Mucosa of stomach (tissue), 1 donor: ENCODE results near the gene CDKN2B-AS1.

ENCODE experiments used
- H3K27me3 ChIP-seq: one replicate; pipeline ENCODE4 v1.7.0; 2013; ENCODE audit warnings: mild to moderate bottlenecking, low read length; ENCODE audit not compliant: control insufficient read depth, insufficient read depth
- H3K36me3 ChIP-seq: one replicate; pipeline ENCODE4 v1.7.0; 2013; ENCODE audit warnings: low read length; ENCODE audit not compliant: control insufficient read depth, insufficient read depth
- H3K4me1 ChIP-seq: one replicate; pipeline ENCODE4 v1.7.0; 2013; ENCODE audit warnings: mild to moderate bottlenecking, low read length; ENCODE audit not compliant: control insufficient read depth, insufficient read depth
- H3K4me3 ChIP-seq: one replicate; pipeline ENCODE4 v1.7.0; 2013; ENCODE audit warnings: low read length
- H3K9ac ChIP-seq: one replicate; pipeline ENCODE4 v1.7.0; 2013; ENCODE audit warnings: mild to moderate bottlenecking, low read length, moderate library complexity
- H3K9me3 ChIP-seq: one replicate; pipeline ENCODE4 v1.7.0; 2013; ENCODE audit warnings: mild to moderate bottlenecking, low read length, moderate library complexity; ENCODE audit not compliant: control insufficient read depth
- donor health status: Pancreatic carcinoma.

The CDKN2B-AS1 gene

GRCh38 chr9:22147813-22148527, 153.4 kb downstream of the CDKN2B-AS1 start:
- no peaks in the 10 kb centered on the region for H3K27me3 ChIP-seq
- no peaks in the 10 kb centered on the region for H3K36me3 ChIP-seq
- no peak overlapping the region for H3K4me3 ChIP-seq
- H3K9me3 ChIP-seq, result no peaks in the 10 kb centered on the region
- H3K4me1 ChIP-seq, result no peaks in the 10 kb centered on the region
- no peak overlapping the region for H3K9ac ChIP-seq

GRCh38 chr9:22148528-22148875, 153.9 kb downstream of the CDKN2B-AS1 start:
- H3K4me3 ChIP-seq, result no peak overlapping the region
- H3K36me3 ChIP-seq, result no peaks in the 10 kb centered on the region
- no peaks in the 10 kb centered on the region for H3K9me3 ChIP-seq
- H3K27me3 ChIP-seq, result no peaks in the 10 kb centered on the region
- no peaks in the 10 kb centered on the region for H3K4me1 ChIP-seq
- H3K9ac ChIP-seq, result no peak overlapping the region

- no peaks in the 10 kb centered on the region for H3K9me3 ChIP-seq
- H3K36me3 ChIP-seq, result no peaks in the 10 kb centered on the region
- H3K4me3 ChIP-seq, result no peak overlapping the region
- H3K9ac ChIP-seq, result no peak overlapping the region
- no peaks in the 10 kb centered on the region for H3K27me3 ChIP-seq
- no peaks in the 10 kb centered on the region for H3K4me1 ChIP-seq
Measured at GRCh38 chr9:22148876-22149637, 154.5 kb downstream of the CDKN2B-AS1 start.

- no peaks in the 10 kb centered on the region for H3K9me3 ChIP-seq
- no peaks in the 10 kb centered on the region for H3K36me3 ChIP-seq
- H3K4me3 ChIP-seq, result no peak overlapping the region
- no peaks in the 10 kb centered on the region for H3K27me3 ChIP-seq
- H3K9ac ChIP-seq, result no peak overlapping the region
- peaks cover 10% of the 10 kb centered on the region for H3K4me1 ChIP-seq
Measured at GRCh38 chr9:22154064-22154463, 159.5 kb downstream of the CDKN2B-AS1 start.

GRCh38 chr9:22156586-22156985, 162.0 kb downstream of the CDKN2B-AS1 start:
- peaks cover 17% of the 10 kb centered on the region for H3K4me1 ChIP-seq
- H3K4me3 ChIP-seq, result no peak overlapping the region
- no peaks in the 10 kb centered on the region for H3K27me3 ChIP-seq
- no peaks in the 10 kb centered on the region for H3K36me3 ChIP-seq
- H3K9me3 ChIP-seq, result no peaks in the 10 kb centered on the region
- no peak overlapping the region for H3K9ac ChIP-seq

- Histone ChIP-seq H3K4me3 (no peak overlapping the region), H3K4me1 (peaks cover 17% of the 10 kb centered on the region), H3K36me3 (no peaks in the 10 kb centered on the region), H3K9ac (no peak overlapping the region), H3K9me3 (no peaks in the 10 kb centered on the region), H3K27me3 (no peaks in the 10 kb centered on the region)
Measured at GRCh38 chr9:22157276-22157675, 162.7 kb downstream of the CDKN2B-AS1 start.

- Histone ChIP-seq H3K9me3 (no peaks in the 10 kb centered on the region), H3K4me3 (no peak overlapping the region), H3K9ac (no peak overlapping the region), H3K36me3 (no peaks in the 10 kb centered on the region), H3K27me3 (no peaks in the 10 kb centered on the region), H3K4me1 (peaks cover 17% of the 10 kb centered on the region)
Measured at GRCh38 chr9:22157828-22158227, 163.2 kb downstream of the CDKN2B-AS1 start.

- Histone ChIP-seq H3K4me1 (peaks cover 17% of the 10 kb centered on the region), H3K9me3 (no peaks in the 10 kb centered on the region), H3K27me3 (no peaks in the 10 kb centered on the region), H3K36me3 (no peaks in the 10 kb centered on the region), H3K4me3 (no peak overlapping the region), H3K9ac (no peak overlapping the region)
Measured at GRCh38 chr9:22158271-22158670, 163.7 kb downstream of the CDKN2B-AS1 start.

GRCh38 chr9:22158927-22159346, 164.3 kb downstream of the CDKN2B-AS1 start:
- no peak overlapping the region for H3K9ac ChIP-seq
- no peaks in the 10 kb centered on the region for H3K36me3 ChIP-seq
- H3K9me3 ChIP-seq, result no peaks in the 10 kb centered on the region
- no peaks in the 10 kb centered on the region for H3K27me3 ChIP-seq
- peaks cover 17% of the 10 kb centered on the region for H3K4me1 ChIP-seq
- no peak overlapping the region for H3K4me3 ChIP-seq

GRCh38 chr9:22159586-22159985, 165.0 kb downstream of the CDKN2B-AS1 start:
- H3K9ac ChIP-seq, result no peak overlapping the region

GRCh38 chr9:22160221-22160620, 165.6 kb downstream of the CDKN2B-AS1 start:
- Histone ChIP-seq H3K4me3 (no peak overlapping the region), H3K4me1 (peaks cover 17% of the 10 kb centered on the region), H3K9ac (no peak overlapping the region)

More at GRCh38 chr9:22159586-22159985, 165.0 kb downstream of the CDKN2B-AS1 start:
- Histone ChIP-seq H3K4me1 (peaks cover 17% of the 10 kb centered on the region), H3K36me3 (no peaks in the 10 kb centered on the region), H3K27me3 (no peaks in the 10 kb centered on the region), H3K9me3 (no peaks in the 10 kb centered on the region), H3K4me3 (no peak overlapping the region)

GRCh38 chr9:22165144-22165543, 170.6 kb downstream of the CDKN2B-AS1 start:
- Histone ChIP-seq H3K36me3 (no peaks in the 10 kb centered on the region), H3K9ac (no peak overlapping the region), H3K4me1 (no peaks in the 10 kb centered on the region), H3K4me3 (no peak overlapping the region), H3K9me3 (no peaks in the 10 kb centered on the region), H3K27me3 (no peaks in the 10 kb centered on the region)

More at GRCh38 chr9:22160221-22160620, 165.6 kb downstream of the CDKN2B-AS1 start:
- Histone ChIP-seq H3K36me3 (no peaks in the 10 kb centered on the region), H3K27me3 (no peaks in the 10 kb centered on the region), H3K9me3 (no peaks in the 10 kb centered on the region)
